GM19455 (cell line): ENCODE results near the gene PPP2R5C.
"Not testable (repeated sequence)": the region's sequence is repeated elsewhere in the genome, so short reads cannot be mapped to it uniquely, and the experiment has no call there.

Experiments
- ATAC-seq: cut with Tn5 transposase; IDR thresholded peaks from one replicate; pipeline ENCODE4 v1.9.1; 2021; ENCODE audit not compliant: unreplicated experiment

Gene PPP2R5C

DNA sequence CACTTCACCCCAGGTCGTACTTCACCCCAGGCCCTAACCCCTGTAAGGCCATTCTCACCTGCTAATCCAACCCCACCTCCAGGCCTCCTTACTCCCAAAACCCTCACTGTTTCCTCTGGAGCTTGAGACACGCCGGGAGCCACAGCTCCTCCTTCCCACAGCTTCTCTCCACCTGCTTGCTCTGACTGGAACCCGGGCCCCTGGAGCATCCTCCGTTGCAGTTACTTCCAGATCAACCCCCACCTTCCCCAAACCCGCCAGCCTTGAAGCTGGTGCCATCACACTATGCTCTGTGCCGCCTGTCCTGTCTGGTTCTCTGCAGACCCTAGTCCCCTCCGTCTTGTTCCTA is 34.6 kb upstream of the PPP2R5C start:
- no peak for ATAC-seq

DNA sequence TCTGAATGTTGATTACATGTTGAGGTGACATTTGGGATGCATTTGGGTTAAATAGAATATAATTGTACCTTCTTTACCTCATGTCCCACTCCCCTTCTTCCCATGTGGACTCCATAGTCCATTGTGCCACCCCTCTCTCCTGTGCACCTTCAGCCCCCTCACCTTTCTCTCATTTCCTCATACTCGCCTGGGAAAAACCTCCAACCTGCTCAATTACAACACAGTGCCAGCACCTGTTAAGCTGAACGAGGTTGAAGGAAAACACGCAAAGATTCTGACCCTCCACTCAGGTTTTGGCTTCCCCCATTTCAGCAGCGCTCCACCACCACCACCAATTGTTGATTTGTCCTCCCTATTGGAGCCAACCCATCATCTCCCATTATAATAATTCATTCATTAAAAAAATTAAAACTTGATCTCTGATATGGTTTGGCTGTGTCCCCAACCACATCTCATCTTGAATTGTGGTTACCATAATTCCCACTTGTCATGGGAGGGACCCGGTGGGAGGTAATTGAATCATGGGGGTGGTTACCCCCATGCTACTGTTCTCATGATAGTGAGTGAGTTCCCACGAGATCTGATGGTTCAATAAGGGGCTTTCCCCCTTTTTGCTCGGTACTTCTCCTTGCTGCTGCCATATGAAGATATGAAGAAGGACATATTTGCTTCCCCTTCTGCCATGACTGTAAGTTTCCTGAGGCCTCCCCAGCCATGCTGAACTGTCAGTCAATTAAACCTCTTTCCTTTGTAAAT is 33.7 kb upstream of the PPP2R5C start:
- ATAC-seq = no peak

DNA sequence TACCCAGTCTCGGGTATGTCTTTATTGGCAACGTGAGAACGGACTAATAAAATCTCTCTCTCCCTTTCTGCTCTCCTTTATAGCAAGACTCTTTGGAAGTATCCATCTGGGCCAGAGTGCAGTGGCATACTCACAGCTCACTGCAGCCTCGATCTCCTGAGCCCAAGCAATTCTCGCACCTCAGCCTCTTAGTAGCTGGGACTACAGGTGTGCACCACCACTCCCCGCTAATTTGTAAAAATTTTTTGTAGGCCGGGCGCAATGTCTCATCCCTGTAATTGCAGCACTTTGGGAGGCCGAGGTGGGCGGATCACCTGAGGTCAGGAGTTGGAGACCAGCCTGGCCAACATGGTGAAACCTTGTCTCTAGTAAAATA is 33.2 kb upstream of the PPP2R5C start:
- ATAC-seq = no peak

DNA sequence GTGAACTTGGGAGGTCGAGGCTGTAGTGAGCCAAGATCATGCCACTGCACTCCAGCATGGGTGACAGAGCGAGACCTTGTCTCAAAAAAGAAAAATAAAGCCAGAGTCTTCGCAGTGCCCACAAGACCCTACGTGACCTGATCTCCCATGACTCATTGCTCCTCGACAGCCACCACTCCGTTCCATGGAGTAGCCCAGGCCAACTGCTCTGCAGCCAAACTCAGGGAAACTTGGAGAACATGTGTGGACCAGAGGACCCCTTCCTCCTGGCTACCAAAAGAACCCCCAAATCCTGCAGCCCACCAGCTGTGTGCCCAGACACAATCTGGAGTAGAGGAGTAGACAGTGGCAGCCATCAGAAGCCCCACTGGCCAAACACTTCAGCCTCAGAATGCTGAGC is 32.1 kb upstream of the PPP2R5C start:
- no peak for ATAC-seq

GRCh38 chr14:101730157-101730556 is 31.4 kb upstream of the PPP2R5C start:
- ATAC-seq = not testable (repeated sequence)

GRCh38 chr14:101730626-101731186 is 30.8 kb upstream of the PPP2R5C start:
- ATAC-seq = no peak

- peak; percentile 65 for ATAC-seq
These were observed 30.1 kb upstream of the PPP2R5C start for GRCh38 chr14:101731187-101732080.

- no peak for ATAC-seq
These were observed 29.4 kb upstream of the PPP2R5C start for GRCh38 chr14:101732118-101732517.

DNA sequence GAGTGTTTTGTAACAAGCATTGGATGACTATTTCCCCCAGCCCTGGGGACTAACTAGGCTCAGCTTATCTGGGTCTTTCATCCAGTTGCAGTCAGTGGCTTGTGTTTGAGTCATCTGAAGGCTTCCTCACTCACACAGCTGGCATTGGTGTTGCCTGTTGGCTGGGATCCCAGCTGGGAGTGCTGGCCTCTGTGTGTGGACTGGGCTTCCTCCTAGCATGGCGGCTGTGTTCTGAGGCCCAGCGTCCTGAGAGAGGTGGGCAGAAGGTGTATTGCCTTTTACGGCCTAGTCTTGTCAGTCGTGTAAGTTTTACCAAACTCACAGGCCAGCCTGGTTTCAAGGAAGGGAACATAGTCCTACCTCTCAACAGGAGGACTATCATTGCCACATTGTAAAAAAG is 28.3 kb upstream of the PPP2R5C start:
- ATAC-seq = no peak

GRCh38 chr14:101734246-101734847 is 27.2 kb upstream of the PPP2R5C start:
- no peak for ATAC-seq

GRCh38 chr14:101735453-101735852 is 26.1 kb upstream of the PPP2R5C start:
- ATAC-seq = no peak

DNA sequence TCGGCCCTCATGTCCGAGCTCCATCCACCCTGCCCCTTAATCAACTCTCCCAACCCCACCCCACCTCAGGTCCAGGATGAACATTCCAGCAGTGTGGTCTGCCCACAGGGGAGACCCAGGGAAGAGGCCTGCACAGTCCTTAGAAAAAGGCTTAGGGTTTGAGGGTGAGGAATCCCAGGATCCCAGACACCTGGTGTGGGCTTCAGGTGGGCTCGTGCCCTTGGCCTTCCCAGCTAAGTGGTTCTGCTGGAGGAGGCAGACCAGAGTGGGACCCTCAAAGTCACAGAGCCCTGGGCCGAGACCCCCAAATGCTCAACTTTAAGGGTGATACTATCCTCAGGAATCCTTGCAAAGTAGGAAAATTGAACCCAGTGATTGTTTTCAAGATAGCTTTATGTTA is 25.4 kb upstream of the PPP2R5C start:
- ATAC-seq = no peak

DNA sequence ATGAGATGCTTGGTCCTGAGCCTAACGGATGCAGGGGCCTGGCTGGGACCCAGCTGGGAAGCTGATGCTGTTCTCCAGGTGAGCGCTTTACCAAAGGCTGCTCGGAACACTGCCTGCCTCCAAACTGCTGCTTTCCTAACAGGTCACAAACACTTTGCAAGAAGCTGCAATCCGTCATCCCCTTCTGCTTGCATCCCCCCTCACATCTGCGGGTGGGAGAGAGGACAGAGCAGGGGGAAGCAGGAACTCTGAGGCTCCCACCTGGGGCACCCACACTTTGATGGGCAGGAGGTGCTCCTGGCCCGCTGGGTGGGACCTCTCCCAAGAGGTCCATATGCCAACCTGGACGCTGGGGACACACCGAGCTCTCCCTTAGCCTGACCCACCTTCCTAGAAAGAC is 24.9 kb upstream of the PPP2R5C start:
- no peak for ATAC-seq

DNA sequence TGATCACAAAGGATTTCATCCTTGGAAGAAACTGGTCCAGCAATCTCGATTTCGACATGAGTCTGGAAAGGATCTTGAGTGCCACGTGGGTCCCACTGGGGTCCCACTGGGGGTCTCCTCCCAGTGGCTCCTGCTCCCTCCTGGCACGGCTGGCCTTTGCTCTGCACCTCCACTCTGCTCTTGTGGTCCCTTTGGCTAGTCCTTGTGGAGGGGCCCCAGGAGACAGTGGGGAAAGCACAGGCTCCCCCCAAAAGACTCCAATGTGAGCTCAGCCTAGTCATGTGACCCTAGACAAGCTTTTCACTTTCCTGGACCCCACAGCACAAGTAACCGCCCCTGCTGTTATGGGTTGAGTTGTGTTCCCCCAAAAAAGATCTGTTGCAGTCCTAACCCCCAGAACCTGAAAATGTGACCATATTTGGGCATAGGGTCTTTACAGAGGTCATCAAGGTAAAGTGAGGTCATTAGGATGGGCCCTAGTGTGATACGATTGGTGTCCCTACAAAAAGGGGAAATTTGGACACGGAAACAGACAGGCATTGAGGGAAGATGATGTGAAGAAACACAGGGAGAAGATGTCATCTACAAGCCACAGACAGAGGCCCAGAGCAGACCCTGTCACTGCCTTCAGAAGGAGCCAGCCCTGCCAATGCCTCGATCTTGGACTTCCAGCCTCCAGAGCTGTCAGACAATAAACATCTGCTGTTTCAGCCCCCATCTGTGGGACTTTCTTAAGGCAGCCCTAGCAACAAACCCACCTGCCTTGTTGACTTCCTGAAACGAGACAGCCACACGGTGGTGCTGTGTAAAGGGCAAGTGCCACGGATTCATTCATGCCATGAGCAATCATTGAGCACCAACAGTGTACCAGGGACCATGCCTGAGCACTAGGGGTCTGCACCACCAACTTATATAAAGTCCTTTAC is 23.8 kb upstream of the PPP2R5C start:
- no peak for ATAC-seq

DNA sequence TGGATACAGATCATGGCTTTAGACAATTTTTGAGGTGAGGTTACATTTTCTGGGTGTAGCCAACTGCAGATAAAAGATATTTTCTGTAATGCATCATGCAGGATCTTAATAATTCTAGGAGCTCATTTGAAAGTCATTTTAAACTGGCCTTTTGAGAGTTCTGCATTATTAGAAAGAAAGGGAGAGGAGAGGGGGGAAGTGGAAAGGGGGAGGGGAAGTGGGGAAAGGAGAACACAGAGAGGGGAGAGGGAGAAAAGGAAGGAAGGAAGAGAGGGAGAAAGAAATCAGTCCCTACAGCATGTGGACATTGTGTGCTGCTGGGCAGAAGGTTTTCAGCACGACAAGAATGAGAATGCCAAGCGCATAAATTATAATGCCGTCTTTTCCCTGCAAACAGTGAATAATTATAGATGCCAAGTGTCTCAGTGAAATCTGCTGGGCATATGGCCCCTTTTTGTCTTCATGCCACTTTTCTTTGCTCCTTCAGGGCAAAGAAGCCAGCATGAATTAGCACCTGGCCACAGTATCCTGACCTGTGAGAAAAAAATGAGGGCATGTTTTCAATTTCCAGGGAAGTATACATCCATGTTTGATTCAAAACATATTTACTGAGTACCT is 22.7 kb upstream of the PPP2R5C start:
- no peak for ATAC-seq

- ATAC-seq = no peak
These were observed 21.9 kb upstream of the PPP2R5C start for GRCh38 chr14:101739446-101740141.

- no peak for ATAC-seq
These were observed 20.5 kb upstream of the PPP2R5C start for GRCh38 chr14:101740981-101741380.

DNA sequence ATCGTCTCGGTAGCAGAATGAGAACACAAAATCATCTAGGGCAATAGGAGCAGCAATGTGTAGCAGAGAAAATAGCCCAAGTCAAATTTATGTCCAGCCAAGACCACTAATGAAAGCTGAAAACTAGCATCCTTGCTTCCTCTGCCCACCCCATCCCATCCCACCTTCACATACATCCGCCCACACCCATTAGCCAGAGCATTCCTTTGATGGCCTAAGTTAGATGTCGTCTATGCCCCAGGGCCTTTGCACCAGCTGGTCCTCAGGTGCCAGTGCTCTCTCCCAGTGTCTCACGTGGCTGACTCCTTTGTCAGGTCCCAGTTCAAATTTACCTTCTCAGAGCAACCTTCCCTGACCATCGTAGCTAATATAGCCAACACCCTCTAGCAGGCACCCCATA is 17.8 kb upstream of the PPP2R5C start:
- ATAC-seq = no peak

DNA sequence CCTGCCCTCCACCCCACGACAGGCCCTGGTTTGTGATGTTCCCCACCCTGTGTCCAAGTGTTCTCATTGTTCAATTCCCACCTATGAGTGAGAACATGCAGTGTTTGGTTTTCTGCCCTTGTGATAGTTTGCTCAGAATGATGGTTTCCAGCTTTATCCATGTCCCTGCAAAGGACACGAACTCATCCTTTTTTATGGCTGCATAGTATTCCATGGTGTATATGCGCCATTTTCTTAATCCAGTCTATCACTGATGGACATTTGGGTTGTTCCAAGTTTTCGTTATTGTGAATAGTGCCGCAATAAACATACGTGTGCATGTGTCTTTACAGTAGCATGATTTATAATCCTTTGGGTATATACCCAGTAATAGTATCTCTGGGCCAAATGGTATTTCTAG is 17.1 kb upstream of the PPP2R5C start:
- ATAC-seq = not testable (repeated sequence)

DNA sequence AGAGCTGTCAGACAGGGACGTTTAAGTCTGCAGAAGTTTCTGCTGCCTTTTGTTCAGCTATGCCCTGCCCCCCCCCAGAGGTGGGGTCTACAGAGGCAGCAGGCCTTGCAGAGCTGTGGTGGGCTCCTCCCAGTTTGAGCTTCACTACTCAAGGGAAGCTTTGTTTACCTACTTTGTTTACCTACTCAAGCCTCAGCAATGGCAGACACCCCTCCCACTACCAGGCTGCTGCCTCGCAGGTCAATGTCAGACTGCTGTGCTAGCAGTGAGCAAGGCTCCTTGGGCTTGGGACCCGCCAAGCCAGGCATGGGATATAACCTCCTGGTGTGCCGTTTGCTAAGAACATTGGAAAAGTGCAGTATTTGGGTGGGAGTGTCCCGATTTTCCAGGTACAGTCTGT is 11.8 kb upstream of the PPP2R5C start:
- not testable (repeated sequence) for ATAC-seq
